GM23248 (cell line): ENCODE results near the gene ALDOA.
"Not testable (repeated sequence)": the region's sequence is repeated elsewhere in the genome, so short reads cannot be mapped to it uniquely, and the experiment has no call there.

ENCODE experiments used
- EZH2 ChIP-seq: fragments of 200-600 bp; sonication (generic); IDR thresholded peaks from 2 replicates; pipeline ENCODE4 v1.6.1; 2018; ENCODE audit warnings: antibody characterized with exemption, mild to moderate bottlenecking; ENCODE audit not compliant: insufficient read depth, poor library complexity, severe bottlenecking
- EZH2phosphoT487 ChIP-seq: fragments of 200-600 bp; sonication (generic); IDR thresholded peaks from 2 replicates; pipeline ENCODE4 v1.6.1; 2018; ENCODE audit warnings: antibody characterized with exemption, moderate library complexity, mild to moderate bottlenecking, low read depth; ENCODE audit not compliant: insufficient read depth

DNA sequence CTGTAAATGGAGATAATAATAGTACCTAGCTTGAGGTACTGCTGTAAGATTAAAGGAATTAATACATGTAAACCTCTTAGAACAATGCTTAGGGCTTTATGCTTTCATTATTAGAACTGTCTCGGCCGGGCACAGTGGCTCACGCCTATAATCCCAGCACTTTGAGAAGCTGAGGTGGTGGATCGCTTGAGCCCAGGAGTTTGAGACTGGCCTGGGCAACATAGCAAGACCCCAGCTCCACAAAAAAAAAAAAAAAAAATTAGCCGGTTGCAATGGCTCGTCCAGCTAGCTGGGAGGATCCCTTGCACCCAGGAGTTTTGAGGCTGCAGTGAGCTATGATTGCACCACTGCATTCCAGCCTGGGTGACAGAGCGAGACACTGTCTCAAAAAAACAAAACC lies 49.3 kb downstream of the ALDOA start:
- not testable (repeated sequence) for TF ChIP-seq EZH2phosphoT487, EZH2
